ENCODE results near the gene ACAD9.

The ACAD9 gene

DNA sequence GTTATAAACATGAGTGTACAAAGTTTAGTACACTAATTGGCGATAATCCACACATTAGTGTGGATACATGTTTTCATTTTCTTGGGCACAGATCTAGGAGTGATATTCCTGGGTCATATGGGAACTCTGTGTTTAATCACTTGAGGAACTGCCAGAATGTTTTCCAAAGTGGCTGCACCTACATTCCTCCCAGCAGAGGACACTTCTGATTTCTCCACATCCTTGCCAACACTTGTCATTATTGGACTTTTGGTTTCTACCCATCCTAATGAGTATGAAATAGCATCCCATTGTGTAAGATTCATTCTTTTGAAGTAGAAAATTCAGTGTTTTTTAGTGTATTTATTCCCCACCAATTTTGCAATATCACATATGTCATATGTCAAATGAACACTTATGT, 60.8 kb downstream of the ACAD9 start:
- no peak for DNase-seq

- DNase-seq, result no peak
These were observed 62.9 kb downstream of the ACAD9 start for GRCh38 chr3:128942161-128942952.

- no peak for DNase-seq
These were observed 65.8 kb downstream of the ACAD9 start for GRCh38 chr3:128945041-128945877.

- no peak for DNase-seq
These were observed 66.4 kb downstream of the ACAD9 start for GRCh38 chr3:128945878-128946175.

DNA sequence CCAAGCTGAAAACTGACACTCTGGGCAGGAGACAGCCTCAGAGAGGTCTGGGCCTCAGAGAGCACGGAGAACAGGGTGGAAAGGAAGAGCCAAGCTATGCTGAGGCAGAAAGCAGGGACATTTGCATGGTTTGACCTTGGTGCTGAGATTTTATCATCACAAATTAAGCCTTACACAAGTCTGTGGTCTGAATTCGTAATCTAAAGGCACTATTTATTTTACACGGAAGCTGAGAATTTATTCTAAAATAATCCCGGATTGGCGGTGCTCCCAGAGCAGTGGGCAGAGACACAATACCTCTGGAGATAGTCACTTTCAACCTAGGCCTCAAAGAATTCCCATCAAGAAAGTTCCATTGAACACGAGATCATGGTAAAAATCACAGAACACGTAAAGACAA, 67.0 kb downstream of the ACAD9 start:
- DNase-seq, result no peak

- no peak for DNase-seq
These were observed 69.7 kb downstream of the ACAD9 start for GRCh38 chr3:128949158-128949557.

DNA sequence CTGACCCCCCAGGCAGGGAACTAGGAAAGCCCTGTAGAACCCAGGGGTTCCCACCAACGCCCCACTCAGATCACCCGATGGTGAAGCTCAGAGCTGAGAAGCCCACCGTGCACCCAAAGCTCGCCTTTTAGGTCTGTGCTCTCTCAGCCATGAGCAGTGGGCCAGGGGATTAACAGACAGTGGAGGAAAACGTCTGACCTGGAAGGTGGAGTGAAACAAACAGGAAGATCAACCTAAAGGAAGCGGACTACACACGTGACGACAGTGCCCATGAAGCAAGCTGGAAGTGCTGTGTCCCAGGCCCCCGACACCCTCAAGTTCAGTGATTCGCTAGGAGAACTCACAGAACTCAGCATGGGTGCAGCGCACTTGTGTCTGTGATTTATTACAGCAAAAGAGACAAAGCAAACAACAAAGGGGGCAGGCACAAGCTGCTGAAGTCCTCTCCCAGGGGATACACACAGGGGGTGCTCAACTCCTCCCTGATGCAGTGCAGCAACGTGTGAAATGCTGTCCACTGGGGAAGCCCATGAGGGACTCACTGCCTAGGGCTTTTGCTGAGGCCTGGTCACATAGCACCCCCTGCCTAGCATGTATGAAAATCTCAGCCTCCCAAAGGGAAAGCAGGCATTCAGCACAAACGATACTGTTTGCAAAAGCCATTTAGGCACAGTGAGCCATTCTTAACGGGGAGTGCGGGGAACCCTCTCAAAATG, 71.0 kb downstream of the ACAD9 start:
- DNase-seq, result no peak

GRCh38 chr3:128956440-128956839, 77.0 kb downstream of the ACAD9 start:
- DNase-seq, result no peak
